Cardiac fibroblast (primary cell): ENCODE data around the gene SPIB.
"Not testable (repeated sequence)": the region's sequence is repeated elsewhere in the genome, so short reads cannot be mapped to it uniquely, and the experiment has no call there.

Source experiments
- DNase-seq, 2 donors: peaks; one replicate each; pipeline versions ENCODE4 v3.0.0 to v3.0.0-alpha.2; 2010; ENCODE audit warnings: low read depth in 2 of 2
- H3K4me3 ChIP-seq, 2 donors: replicated peaks in 1 of 2; 1 replicate in 1 of 2; 2 replicates in 1 of 2; pipeline ENCODE4 v1.5.1; 2011; ENCODE audit warnings: low read depth in 2 of 2, low read length in 2 of 2, mild to moderate bottlenecking in 2 of 2, moderate library complexity in 1 of 2
- CTCF ChIP-seq: IDR thresholded peaks from one replicate; pipeline ENCODE4 v1.5.1; 2011; ENCODE audit warnings: low read depth, mild to moderate bottlenecking, low read length, inconsistent platforms

Gene SPIB

GRCh38 chr19:50467566-50467965 is 48.8 kb downstream of the SPIB start:
- no peak for TF ChIP-seq CTCF
- no peak overlapping the region for H3K4me3 ChIP-seq
- no peak for DNase-seq

- no peak for DNase-seq
- H3K4me3 ChIP-seq, result no peak overlapping the region
- no peak for TF ChIP-seq CTCF
Measured at GRCh38 chr19:50468818-50469217, 50.1 kb downstream of the SPIB start.

DNA sequence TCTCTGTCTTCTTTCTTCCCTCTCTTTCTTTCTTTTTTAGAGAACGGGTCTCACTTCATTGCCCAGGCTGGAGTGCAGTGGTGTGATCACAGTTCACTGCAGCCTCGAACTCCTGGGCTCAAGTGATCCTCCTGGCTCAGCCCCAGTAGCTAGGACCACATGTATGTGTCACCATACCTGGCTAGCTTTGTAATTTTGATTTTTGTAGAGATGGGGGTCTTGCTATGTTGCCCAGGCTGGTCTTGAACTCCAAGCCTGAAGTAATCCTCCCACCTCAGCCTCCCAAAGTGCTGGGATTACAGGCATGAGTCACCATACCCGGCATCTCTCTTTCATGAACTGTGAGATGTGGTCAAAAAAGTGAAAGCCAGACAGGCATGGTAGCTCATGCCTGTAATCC is 54.6 kb downstream of the SPIB start:
- not testable (repeated sequence) for H3K4me3 ChIP-seq, DNase-seq

DNA sequence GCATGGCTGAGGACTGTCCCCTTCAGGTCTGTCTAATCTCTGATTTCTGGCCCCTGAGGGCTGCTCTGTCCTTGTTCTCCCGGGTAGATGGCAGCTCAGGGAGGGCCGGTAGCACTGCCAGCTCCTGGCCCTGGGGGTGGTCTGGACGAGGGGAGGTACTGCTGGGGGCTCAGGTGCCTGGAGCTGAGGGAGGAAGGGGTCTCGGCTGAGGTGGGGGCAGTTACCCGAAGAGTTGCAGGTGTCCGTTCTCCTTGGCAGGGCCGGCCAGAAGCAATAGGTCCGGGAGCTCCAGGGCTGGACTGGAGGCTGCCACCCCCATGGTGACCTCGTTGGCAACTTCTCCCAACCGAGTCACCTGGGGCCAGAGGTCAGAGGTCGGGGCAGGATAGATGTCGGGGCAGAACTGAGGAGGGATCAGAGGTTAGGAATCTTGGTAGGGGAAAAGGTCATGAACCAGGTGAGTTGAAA is 56.4 kb downstream of the SPIB start:
- DNase-seq, result no peak

GRCh38 chr19:50475736-50476223 is 57.0 kb downstream of the SPIB start:
- DNase-seq, result no peak
- no peak overlapping the region for H3K4me3 ChIP-seq
- no peak for TF ChIP-seq CTCF

More for the DNA sequence above, 56.4 kb downstream of the SPIB start:
- TF ChIP-seq CTCF, result no peak
- no peak overlapping the region for H3K4me3 ChIP-seq

GRCh38 chr19:50476224-50476906 is 57.6 kb downstream of the SPIB start, which contains the start of the genes EMC10 and GARIN5A:
Gene EMC10, plus strand, starts transcription at chr19:50476507. Its CDS starts 38 bp downstream, at chr19:50476545.
Gene GARIN5A, minus strand, starts transcription at chr19:50476848. Its CDS starts 460 bp downstream, at chr19:50476388.
- peak; percentile 95 to 96 for DNase-seq
- H3K4me3 ChIP-seq, result peak within 1 kb of the TSS; percentile 90 to 92
- TF ChIP-seq CTCF, result no peak

DNA sequence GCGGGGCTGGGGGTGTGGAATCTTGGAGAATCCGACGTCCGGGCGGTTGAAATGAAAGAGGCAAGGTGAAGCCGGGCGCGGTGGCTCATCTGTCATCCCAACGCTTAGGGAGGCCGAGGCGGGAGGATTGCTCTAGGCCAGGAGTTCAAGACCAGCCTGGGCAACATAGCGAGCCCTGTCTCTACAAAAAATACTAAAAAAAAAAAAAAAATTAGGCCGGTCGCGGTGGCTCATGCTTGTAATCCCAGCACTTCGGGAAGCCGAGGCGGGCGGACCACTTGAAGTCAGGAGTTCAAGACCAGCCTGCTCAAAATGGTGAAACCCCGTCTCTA is 58.1 kb downstream of the SPIB start:
- TF ChIP-seq CTCF, result no peak
- peak overlapping the region; percentile 90 to 92 for H3K4me3 ChIP-seq
- no peak for DNase-seq
